Sciatic nerve (tissue), 2 donors: ENCODE data around the gene LRRC2. TPM values are rescaled to one million over a fixed set of nuclear protein-coding genes. Genes with fewer than 3 reads are reported as not detected.
"Not testable (repeated sequence)": the region's sequence is repeated elsewhere in the genome, so short reads cannot be mapped to it uniquely, and the experiment has no call there.

Experiments
- ATAC-seq: fragments of 200-7000 bp; cut with Tn5 transposase; one replicate; pipeline ENCODE4 v1.9.1; 2020; ENCODE audit warnings: mild to moderate bottlenecking, moderate library complexity
- DNase-seq: peaks from one replicate; pipeline ENCODE4 v3.0.0-alpha.2; 2020; ENCODE audit warnings: low spot score
- intact Hi-C: fragments of 100-400 bp; cut with DNase I; formaldehyde crosslinking; loops from one replicate; pipeline ENCODE4 v1.14.2; 2022
- total RNA-seq: library from RNA; stranded (reverse); fragmentation: NEBNext Ultra II Directional; extraction: Animal tissue kit (Norgen Biotek cat#: 25700); gene quantifications from one replicate; pipeline ENCODE4 v1.2.1, GENCODE V29; 2021
- donor health status: DM: no; HTN: no; CAD: no.
- donor health status: DM: no; HTN: no; CAD: no.

LRRC2 gene
- total RNA-seq, 1 donor from 2014 or later: 2.2 TPM

DNA sequence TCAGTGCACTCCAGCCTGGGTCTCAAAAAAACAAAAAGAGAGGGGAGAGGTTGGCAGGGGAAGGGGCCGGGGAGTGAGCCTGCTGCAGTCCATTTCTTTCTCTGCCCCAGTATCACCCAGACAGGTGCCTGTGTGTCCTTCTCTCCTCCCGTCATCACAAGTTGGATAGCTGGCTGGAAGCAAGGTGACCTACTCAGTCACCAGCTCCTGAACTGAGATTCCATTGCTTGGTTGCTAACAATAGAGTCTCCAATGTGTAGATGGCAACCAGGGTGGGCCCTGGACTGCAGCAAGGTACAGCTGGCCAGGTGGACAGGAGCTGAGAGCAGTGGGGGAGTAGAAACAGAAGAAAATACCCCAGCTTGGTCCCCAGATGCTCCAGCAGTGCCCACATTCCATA lies 4.6 kb downstream of the LRRC2 start:
- intact Hi-C loops: no loop called here
- DNase-seq: peak; percentile 14
- ATAC-seq: no peak

DNA sequence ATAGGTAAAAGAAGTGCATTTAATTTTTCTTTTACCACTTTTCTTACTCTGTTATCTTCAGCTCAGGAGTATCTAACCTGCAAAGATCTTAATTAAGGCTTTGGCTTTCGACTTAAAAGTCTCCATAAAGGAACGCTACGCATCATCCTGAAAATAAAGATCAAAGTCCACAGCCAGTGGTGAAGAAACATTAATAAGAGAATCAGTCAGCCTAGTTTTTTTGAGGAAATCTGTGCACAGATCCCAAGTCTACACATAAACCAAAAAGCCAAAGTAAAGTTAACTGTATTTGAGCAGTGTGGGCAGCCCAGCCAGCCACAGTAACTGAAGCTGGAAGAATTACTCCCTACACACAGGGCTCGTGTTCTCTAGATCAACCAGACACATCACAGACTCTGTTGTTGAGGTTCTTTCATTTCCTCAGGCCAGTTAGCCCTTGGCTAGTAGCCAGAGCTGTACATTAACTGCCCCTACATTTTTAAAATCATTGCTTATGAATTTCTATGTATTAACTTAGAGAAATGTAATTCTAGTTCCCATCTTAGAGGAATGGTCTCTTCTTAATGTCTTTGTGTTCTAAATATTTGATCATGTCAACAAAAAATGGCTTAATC lies 6.9 kb downstream of the LRRC2 start:
- DNase-seq (no peak), ATAC-seq (no peak)

DNA sequence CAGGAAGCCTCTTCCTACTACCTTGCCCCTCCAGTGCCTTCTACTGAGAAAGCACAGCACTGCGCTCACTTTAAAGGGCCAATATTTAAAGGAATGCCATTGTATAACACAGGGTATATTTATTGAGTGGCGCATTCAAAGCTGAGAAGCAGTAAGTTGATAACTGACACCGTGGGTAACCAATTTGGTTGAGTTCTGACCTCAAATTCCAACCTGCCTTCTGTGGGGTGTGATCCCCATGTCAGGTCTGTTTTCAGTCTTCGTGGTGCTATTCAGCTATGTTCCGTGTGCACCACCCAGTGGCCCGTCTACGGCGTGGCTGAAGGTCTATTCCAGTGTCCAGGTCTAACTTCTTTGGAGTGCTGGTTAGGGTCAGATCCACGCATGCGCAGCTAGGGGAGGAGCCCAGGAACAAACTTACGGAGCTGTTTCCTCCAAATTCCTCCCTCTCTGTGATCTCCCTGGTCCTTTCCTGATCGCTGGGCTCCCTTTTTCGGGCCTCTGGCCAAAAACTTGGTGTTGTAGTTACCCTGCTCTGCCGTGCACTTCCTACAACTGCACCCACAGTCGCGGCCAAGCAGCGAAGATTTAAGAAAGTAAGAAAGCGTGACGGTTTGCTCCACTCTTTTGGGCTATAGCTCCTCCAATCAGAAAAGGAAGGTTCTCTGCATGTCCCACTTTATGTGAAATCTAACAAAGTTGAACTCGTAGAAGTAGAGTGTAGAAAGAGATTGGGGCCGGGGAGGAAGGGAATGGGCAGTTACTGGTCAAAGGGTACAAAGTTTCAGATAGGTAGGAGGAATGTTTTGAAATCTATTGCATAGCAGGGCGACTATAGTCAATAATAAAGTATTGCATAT lies 7.7 kb downstream of the LRRC2 start:
- intact Hi-C loops: no loop called here
- peak; percentile 78 for DNase-seq

More for the DNA sequence above, 6.9 kb downstream of the LRRC2 start:
- intact Hi-C loops: no loop called here

DNA sequence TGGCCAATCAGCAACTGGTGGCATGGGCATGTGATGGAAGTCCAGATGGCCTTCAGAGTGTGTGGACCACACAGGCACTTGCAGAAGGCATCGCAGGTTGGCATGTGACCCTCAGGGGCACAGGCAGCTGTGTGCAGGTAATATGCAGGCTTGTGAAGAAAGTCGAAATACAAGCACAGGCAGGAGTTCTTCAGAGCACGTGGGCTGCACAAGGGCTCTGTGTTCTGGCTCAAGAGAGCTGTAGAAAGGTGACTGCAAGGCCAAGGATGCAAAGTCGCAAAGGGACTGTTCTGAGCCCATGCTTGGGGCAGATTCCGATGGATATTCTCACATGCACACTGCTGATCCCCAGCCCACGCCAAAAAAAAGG lies 8.3 kb downstream of the LRRC2 start:
- no peak for DNase-seq
- intact Hi-C loops: no loop called here
- no peak for ATAC-seq

More for the DNA sequence above, 7.7 kb downstream of the LRRC2 start:
- peak; percentile 92 for ATAC-seq

- ATAC-seq (no peak), DNase-seq (no peak)
- intact Hi-C loops: no loop called here
Measured at GRCh38 chr3:46553154-46553553, 12.9 kb downstream of the LRRC2 start.

DNA sequence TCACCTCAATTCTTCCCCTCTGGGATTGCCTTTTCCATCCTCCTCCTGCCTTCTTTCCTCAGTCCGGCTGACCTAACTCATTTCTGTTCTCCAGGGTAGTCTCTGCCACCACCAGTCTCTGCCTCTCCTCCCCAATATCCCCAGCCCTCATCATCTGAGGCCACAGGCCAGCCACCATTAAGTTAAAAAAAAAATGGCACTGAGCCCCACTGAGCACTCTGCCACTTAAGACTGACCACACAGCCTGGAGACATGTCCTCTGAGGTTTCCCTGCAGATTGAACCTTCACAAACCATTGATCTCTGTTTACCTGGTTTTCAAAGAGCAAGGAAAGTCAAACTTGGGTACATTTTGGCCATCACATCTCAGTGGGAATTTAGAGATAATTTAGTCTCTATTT lies 13.6 kb downstream of the LRRC2 start:
- intact Hi-C loops: no loop called here
- DNase-seq (no peak), ATAC-seq (no peak)

DNA sequence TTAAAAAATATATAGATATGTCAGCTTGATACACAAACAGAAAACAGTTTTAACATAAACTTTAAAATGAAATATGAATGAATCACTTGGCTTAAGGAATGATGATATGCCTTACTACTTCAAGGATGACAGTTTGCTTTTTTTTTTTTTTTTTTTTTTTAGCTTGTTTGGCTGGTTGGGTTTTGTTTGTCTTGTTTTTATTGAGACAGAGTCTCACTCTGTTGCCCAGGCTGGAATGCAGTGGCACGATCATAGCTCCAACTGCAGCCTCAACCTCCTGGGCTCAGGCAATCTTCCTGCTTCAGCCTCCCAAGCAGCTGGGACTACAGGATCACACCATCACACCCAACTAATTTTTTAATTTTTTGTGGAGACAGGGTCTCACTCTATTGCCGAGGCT lies 14.5 kb downstream of the LRRC2 start:
- DNase-seq (no peak), ATAC-seq (no peak)
- intact Hi-C loops: no loop called here

DNA sequence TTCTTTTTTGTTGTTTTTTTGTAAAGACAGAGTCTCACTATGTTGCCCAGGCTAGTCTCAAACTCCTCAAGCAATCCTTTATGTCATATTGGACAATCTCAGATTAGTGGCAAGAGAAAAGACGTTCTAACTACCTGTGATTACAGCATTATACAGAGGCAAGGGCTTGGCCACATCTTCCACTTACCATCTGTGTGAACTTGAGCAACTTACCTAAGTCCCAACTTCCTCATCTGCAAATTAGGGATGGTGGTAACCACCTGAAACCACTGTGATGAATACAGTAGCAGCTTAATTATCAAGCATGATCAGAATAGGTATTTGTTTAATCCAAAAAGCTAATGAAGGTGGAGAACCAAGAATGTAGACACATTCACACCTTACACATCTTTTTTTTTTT lies 16.1 kb downstream of the LRRC2 start:
- no peak for ATAC-seq
- no peak for DNase-seq
- intact Hi-C loops: no loop called here

DNA sequence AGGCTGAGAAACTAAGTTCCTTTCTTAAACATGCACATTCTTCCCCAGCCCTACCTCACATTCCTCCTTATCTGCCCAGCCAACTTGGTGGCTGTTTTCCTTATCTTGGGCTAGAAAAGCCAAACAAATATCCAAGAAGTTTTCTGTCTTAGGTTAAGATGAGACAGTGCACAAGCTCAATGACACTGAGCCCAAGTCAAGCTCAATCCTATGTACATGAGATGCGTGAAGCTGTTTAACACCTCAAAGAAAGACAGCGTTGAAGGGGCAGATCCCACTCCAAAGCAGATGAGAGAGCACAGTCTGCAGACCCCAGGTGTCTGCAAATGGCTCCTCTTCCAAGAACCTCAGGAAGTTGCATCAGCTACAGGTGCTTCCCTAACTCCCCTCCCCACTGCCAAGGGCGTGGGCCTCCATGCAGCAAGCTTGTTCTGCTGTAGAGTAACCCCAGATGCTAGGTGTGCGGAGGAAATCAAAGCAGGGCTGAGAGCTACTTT lies 16.6 kb downstream of the LRRC2 start:
- DNase-seq: no peak
- ATAC-seq: no peak
- intact Hi-C loops: no loop called here

DNA sequence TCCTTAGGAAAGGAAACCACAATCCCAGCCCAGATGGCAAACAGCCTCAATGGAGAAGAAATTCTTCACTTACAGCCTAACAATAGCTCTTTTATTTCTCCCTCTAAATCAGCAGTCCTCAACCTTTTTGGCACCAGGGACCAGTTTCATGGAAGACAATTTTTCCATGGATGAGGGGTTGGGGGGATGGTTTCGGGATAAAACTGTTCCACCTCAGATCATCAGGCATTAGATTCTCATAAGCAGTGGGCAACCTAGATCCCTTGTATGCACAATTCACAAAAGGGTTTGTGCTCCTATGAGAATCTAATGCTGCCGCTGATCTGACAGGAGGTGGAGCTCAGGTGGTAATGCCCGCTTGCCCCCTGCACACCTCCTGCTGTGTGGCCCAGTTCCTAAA lies 17.5 kb downstream of the LRRC2 start:
- intact Hi-C loops, DNase-seq, ATAC-seq: not testable (repeated sequence)

DNA sequence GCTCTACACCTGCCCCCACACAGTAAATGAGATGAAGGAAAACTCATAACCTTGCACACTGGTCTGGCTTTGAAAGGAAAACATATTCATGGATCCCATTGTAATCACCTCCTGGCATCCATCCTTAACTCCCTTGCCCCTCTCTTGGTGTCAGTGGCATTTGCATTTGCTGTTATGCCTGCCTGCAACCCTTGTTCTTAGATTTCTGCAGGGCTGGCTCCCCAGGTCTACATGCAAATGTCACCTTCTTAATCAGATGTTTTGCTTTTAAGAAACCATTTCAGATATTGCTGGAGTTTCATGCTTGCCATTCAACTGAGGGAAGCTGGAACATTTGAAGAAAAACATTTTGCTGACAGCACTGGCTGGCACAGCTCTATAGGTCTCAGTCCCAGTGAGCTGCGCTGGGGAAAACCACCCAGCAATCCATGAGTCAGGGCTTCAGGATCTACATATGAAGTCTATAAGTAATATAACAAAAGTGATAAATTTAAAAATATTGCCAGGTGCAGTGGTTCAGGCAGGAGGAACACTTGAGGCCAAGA lies 19.1 kb downstream of the LRRC2 start:
- ATAC-seq: no peak
- DNase-seq: no peak
- intact Hi-C loops: no loop called here

DNA sequence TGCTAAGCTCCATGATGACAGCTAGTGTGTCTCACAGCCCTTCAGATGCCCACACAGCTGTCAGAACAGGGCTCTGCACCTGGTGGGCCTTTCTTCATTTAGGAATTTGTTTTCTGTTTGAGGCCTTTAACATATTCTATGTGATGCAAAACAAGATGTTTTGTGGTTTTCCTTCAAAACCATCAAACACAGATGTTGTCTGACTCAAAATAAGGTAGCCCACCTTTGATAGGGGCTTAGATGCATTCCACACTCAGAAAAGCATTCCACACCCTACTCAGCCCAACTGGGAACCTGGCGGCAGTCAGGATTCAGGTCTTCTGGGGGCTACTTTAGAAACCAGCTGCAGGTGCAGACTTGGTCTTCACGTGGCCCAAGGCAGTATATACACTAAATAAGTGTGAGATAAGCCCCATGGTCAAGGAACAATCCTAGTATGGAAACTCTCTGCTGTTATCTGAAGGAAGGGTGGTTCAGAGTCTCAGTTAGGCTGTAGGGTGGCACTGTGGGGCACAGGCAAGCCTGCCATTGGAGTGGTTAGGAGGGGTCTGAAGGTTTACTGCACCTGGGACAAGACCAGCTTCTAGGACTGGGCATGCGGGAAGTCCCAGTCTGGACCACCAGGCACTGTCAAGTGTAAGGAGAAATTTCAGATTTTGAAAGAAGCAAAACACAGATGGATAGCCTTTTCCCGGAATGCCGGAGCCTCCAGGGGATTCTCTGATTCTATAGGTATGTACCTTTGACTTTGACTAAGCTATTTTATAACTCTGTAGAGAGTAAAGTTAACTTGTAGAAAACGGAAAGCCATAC lies 20.1 kb downstream of the LRRC2 start:
- no peak for ATAC-seq
- intact Hi-C loops: no loop called here

DNA sequence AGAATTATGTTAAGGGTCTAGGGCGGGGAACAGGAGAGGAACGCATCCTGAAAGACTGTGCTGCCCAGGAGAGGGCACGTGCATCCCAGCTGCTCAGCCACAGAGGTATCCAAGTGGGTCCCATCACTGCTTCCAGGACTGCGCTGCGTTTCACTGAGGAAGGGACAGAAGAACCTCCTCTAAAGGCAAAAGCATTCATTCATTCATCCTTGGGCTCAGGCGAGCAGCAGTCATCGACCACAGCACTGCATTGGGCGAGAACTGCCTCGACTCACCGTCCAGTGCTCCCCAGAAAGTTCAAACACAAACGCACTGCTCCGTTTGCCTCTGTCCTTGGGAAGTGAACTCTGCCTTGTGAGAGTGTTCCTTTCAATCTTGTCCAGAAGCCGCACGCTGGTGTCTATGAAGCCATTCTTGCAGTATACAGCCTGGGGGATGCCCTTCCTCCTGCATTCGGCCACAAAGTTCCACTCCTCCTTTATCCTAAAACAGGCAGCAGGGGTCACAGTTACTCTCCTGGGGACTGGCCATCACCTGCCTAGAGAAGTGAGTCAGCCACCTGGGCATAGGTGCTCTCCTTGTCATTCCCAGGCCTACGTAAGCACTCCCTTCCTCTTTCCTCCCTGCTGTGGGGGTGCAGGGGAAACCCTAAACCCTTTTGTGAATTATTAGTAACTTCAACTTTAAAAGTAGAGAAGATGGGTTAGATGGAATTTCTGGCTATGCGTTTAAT lies 21.2 kb downstream of the LRRC2 start:
- intact Hi-C loops: no loop called here
- ATAC-seq (no peak), DNase-seq (no peak)

More for the DNA sequence above, 20.1 kb downstream of the LRRC2 start:
- no peak for DNase-seq

- DNase-seq: no peak
- intact Hi-C loops: no loop called here
- peak; percentile 54 for ATAC-seq
Measured at GRCh38 chr3:46542801-46543201, 23.3 kb downstream of the LRRC2 start.

DNA sequence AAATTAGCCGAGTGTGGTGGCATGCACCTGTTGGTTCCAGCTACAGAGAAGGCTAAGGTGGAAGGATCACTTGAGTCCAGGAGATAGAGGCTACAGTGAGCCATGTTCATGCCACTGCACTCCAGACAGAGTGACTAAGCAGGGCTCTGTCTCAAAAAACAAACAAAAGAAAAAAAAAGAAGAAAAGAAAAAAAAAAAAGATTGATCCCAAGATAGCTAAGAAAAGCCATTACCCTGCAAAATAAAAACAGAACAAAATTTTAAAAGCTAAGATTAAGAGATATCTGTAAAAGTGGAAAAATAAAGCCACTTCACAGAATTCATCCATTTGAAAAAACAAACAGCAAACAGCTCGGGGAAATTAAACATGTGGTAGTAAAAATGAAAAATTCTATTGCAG lies 23.8 kb downstream of the LRRC2 start:
- ATAC-seq (no peak), DNase-seq (no peak)
- intact Hi-C loops: no loop called here

- intact Hi-C loops: no loop called here
- DNase-seq: no peak
- ATAC-seq: no peak
Measured at GRCh38 chr3:46541835-46542234, 24.3 kb downstream of the LRRC2 start.

DNA sequence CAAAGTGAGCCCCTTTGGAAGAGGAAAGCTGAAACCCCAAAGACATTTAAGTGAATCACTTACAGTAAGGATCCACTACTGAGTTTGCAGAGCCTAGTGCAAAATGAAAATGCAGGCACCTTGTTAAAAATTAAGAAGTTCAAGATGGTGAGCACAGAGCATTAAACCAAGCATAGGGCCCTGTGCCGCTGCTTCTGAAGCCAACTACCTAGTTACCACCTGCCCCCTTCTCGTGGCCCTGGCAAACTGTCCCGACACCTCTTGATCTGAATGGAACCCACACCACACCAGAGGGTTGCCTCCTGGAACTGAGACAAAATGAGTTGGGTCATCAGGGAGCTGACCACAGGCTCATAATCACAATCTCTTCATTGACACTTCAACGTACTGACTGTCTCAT lies 25.6 kb downstream of the LRRC2 start:
- ATAC-seq (no peak), DNase-seq (no peak)
- intact Hi-C loops: no loop called here

GRCh38 chr3:46539443-46540005 lies 26.6 kb downstream of the LRRC2 start:
- DNase-seq (no peak), ATAC-seq (no peak)
- intact Hi-C loops: no loop called here
